SHP77 treated with DMSO at 0.1 percent for 48 hours (cell line): ENCODE data around the gene ADRB2.

ENCODE experiments used
- DNase-seq: peaks from one replicate; lab custom pipeline; 2025; lab: John Stamatoyannopoulos, UW

The ADRB2 gene

DNA sequence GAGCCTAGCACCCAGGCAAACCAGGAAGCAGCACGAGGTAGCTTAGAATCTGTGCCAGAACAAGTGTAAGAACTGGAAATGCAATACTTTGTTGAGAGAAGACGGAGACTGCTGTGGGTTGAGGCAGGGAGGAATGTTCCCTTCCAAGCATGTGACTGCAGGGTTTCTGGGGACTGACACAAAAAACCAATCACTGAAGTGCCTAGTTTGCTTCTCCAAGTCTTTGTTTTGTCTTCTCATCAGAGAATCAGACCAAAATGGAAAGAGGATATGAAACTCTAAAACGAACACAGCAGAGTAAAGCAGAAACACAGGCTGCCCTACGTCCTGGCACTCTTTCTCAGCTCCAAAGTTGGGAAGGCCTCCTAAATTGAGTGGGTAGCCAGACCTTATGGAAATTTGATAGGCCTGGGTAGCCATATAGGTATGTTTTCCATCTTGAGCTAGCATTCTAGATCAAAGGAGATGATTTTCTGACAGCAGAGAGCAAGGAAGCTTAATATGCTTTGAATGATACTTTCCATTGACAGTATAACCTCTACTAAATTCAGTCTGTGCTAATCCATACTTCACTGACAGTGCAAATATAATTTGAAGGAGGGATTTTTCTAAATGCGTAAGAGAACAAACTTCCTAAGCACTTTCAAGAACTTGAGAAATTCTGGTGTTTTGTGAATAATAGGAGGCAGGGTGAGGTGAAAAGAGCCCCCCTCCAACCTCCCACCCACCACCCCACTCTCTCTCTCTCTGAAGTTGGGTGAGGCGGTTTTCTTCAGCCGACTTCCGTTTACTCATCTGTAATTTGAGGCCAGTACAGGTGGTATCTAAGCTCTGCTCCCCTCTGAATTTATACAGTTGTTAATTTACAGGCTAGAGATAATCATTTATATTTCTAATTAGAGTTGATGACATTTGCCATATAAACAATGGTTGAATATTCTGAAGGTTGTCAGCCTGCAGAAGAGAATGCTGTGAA is 5.5 kb downstream of the ADRB2 start:
- no peak for DNase-seq

DNA sequence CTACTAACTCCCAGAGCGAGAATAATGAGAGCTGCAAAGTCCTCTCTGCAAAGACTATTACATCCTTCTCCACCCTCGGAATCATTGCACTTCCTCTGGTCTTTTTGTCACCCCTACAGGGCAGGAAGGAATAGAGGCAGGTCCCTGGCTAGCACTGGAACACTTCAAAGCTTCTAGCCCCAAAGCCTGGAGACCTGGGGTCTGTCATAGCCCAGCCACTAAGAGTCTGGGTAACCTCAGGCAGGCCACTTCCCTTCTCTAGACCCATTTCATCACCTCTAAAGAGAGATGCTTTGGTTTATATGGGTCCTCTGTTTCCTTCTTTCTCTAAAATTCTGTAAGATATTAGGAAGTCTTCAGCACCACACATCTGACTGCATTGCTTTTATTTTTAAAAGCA is 6.7 kb downstream of the ADRB2 start:
- no peak for DNase-seq

DNA sequence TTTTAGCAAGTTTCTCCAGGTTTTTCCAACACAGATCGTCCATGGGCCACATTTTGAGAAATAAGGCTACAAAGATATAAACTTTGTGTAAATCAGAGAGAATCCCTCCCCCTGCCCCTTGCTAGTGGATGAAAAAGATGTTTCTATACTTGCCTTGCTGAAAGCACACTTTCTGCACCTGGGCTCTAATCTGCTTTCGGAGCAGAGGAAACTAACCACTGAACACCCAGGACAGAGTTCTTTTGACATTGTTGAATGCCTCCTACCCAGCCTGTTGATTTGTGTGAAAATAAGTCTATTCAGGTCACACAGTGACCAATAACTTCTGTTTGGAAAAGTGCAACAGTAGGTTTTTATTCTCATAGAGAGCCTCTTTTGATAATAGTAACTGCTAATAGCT is 7.5 kb downstream of the ADRB2 start:
- DNase-seq = no peak

DNA sequence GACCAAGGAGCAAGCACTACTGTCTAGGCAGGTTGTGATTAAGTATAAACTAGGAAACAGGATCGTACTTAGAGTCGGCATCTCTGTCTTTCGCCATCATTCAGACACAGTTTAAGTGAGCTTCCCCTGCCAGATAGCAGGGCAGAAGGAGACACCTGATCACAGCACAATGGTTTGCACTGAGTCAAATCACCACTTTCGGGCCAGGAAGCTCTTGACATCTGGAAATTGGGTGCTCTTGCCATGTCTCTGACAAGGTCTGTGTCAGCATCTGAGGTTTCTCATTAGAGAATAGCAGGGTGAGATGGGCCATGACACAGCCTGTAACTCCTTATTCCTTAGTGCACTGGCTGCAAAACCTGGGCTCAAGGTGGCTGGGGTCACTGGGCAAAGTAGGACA is 8.3 kb downstream of the ADRB2 start:
- no peak for DNase-seq

DNA sequence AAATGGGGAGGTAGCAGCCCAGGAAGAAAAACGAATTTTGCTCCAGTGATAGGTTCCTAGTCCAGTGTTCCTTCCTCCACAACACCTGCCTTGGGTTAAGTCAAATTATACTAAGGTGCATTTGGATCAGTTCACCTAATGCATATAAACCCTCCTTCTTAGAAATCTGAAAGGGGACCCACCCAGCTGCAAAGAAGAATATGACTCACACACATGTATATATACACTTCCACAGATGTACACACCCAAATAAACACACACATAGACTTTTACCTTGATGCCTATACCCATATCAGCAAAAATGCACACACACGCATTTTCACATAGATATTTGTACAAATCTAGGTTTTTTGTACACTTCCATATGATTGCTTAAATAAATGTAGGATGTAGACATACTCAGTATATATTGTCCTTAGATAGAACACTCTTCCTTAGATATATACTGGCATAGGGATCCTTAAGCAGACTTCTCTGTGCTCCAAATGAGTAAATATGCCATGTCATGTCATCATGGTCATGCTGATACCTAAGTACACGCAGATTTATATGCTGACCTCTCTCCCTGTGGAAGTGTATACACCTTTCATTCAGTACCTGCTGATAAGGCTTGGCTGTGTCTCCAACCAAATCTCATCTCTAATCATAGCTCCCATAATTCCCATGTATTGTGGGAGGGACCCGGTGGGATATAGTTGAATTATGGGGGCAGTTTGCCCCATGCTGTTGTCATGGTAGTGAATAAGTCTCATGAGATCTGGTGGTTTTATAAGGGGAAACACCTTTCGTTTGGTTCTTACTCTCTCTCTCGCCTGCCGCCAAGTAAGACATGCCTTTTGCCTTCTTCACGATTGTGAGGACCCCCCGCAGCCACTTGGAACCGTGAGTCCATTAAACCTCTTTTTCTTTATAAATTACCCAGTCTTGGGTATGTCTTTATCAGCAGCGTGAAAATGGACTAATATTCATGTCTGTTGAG is 10.2 kb downstream of the ADRB2 start:
- no peak for DNase-seq

DNA sequence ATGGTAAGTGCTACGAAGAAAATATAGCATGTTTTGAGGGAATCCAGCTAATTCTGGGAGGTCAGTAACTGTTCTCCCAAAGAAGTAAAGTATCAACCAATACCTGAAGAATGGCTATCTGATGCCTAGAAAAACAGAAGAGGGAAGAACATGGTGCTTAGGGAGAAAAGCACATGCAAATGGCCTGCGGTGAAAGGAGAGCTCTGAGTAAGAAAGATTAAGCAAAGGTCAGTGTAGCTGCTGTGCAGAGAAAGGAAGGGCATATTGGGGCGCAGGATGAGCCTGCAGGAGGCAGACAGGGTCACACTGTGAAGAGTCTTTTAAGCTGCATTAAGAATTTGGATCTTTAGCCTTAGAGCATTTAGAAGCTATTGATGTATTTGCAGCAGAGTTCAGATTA is 11.0 kb downstream of the ADRB2 start:
- DNase-seq = no peak

DNA sequence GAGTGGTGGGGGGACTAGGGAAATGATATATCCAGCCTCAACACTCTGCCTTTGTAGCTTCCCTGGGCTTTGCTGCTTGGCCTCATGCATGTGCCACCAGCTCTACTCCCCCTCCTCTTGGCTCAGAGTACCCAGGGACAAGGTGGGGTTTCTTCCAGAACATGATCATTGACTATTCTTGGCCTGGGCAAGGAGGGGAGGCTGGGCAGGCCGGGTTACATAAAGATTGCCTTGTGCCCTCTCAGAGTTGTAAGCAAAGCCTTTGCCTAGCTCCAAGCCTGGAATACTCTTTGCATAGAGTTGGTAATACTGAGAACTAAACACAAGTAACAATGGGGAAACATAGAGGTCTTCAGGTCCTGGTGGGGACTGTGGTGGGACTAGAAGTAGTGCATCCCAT is 11.9 kb downstream of the ADRB2 start:
- no peak for DNase-seq

DNA sequence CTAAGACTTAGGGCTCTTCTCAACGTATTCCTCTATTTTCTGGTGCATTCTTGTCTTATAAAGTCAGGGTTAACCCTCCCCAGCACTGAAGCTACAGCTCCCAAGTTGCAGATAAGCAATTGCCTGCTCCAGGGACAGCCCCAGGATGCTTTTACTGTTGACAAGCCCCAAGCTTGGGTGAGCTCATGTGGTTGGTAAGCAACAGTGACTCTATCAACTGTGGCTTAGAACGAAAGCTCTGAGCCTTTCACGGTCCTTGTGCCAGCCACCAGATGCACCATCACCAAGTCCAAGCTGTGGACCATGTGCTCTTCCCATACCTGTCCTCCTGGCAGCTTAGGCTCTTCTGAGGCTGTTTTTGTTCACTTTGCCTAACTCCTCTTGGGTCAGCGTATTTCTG is 13.5 kb downstream of the ADRB2 start:
- DNase-seq = no peak

DNA sequence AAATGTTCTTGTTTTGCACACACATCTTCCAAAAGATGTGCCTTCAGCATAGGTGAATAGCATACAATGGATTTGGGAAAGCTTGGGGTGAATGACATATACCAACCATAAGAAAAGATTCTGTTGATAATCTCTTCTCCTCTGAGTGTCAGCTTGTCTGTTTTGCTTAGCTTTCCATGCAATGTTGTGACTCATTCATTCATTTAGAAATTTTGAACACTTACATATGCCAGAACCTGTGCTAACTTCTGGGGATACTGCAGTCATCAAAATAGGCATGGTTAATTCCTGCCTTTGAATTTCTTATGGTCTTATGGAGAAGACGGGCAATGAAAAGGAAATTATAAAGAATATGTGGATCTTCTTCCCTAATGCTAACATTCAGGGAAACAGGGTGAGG is 14.1 kb downstream of the ADRB2 start:
- no peak for DNase-seq

DNA sequence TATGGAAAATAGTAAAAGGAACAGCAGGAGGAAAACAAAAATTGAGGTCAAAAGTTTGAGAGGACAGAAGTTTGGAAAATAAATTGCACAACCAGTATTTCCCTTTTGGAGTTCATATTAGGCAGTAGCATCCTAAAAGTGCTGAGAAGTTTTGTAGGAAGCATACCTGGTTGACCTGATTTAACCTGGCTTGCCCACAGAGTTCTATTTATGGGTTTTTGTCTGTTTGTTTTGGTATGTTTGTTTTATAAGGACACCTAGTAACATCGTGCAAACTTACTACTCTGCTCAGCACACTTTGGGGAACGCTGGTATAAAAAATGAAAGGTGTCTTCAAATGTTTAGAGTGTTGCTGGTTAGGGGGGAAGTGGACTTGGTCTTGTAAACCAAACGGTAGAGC is 15.1 kb downstream of the ADRB2 start:
- no peak for DNase-seq

DNA sequence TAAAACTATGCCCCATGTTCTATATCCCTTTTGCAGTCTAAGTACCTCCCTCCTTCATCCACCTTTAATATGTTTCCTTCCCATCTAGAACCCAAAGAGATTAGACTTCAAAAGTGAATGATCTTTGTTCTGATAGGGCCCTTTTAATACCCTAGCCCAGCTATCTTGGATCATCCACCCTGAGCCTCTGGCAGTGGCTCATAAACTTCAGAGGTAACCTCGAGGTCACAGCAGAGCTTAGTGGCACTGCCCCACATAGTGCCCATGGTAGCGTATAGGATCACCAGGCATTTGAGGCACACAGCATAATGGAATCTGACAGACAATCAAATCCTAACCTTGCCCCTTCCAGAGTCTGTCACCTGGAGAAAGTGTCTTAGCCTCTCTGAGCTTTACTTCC is 15.8 kb downstream of the ADRB2 start:
- DNase-seq = no peak

DNA sequence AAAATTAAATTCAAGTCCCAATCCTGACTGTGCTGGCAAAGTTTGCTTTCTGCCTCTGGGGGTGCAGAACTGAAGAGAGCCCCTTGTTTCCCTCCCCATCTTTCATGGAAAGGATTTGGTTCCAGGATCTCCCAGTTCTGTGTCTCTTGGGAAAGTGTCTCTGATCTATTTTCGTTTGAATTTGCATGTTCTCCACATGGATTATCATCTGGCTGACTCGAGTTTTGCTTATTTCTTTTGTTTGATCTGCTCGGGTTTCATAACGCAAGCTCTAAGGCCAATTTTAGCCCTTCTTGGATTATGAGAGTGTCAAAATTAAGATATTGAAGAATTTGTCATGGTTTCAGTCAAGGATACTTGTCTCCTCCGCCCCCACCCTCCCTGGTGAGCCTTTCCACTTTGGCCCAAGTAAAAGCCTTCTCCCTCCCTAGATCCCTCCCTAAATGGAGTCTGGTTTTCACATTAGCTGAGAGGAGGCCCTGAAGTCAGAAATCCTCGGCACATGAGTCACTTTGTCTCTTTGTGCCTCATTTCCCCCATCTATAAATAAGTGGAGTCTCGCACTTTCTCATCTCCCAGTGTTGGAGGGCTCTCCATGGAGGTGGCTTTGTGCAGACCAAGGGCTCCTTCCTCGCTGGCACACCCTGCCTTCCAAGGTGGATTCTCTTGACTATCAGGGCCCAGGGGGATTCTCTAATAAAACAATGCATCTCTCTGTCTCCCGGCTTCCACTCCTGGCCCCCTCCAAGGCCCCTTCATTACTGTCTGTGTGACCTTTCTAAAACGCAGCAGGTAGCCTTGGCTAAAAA is 17.3 kb downstream of the ADRB2 start:
- DNase-seq = no peak

DNA sequence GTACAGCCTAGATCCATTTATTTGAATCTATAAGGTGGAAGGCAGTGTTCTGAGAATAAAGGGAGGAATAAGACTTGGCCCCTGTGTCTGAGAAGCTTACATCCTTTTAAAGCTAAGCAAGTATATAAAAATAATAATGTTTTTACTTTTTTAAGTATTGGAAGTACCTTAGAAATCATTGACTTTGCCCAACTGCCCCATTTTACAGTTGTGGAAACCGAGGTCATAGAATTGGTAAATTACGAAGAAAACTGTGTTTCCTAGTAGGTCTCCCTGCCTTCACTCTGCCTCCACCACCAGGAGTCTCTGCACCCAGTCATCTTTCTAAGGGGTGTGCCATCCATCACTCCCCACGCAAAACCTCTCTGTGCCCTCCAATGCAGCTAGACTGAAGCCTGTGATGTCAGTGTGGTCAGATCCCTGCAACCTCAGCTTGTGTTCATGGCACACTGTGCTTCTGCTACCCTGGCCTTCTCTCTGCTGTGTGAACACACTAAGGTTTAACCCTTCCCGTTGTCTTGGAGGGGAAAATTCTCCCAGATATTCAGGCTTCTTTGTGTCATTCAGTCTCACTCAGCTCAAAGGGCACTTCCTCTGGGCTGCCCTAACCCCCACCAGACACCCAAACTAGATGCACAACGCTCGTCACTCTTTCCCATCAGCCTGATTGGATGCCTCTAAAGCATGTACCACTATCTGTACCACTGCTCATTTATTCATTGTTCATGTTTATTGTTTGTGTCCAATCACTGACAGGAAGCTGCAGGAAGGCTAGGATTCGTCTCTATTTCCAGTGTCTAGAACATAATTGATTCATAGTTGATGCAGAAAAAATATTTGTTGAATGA is 18.2 kb downstream of the ADRB2 start:
- no peak for DNase-seq

DNA sequence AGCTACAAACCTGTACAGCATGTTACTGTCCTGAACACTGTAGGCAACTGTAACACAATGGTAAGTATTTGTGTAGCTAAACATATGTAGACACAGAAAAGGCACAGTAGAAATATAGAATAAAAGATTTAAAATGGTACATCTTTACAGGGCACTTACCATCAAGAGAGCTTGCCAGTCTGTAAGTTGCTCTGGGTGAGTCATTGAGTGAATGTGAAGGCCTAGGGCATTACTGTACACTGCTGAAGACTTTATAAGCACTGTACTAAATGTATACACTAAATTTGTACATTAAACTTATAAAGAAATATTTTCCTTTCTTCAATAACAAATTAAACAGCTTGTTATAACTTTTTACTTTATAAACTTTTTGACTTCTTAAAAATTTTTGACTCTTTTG is 20.5 kb downstream of the ADRB2 start:
- no peak for DNase-seq

DNA sequence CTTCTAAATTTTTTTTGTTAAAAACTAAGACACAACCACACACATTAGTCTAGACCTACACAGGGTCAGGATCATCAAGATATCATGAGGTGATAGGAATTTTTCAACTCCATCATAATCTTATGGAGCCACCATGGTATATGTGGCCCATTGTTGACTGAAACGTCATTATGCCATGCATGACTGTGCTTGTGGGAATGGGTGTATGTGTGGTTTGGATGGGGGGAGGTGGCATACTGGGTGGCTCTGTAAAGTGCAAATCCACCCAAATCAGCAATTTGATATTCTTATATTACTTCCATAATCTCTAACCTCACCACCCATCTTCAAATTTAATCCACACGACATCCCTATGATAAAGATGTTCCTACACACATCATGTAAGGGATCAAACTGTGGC is 21.0 kb downstream of the ADRB2 start:
- no peak for DNase-seq

DNA sequence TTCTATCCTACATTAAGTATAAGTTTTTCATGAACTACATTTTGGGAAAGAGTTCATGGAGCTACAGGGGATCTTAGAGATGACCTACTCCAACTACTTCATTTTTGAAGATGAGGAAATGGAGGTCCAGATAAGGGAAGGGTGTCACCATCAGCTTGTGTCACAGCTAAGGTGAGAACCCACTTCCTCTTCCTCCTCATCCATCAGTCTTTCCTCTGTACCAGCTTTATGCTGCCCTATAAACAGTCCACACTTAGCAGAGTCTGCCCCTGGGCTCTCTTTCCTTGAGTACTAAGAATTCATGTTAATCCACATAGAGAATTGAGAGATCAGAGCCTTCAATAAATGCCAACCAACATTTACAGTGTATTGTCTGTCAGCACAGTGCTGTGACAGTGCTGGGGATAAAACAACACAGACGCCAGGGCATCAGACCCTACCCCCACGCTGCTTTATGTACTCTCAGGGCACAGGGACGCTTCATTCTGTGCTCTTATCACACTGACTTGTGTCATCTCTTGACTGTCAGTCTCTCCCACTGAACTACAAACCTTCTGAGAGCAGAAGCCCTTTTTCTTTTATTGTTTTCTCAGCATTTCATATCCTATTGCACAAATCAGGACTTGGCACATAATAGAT is 22.1 kb downstream of the ADRB2 start:
- DNase-seq = no peak

DNA sequence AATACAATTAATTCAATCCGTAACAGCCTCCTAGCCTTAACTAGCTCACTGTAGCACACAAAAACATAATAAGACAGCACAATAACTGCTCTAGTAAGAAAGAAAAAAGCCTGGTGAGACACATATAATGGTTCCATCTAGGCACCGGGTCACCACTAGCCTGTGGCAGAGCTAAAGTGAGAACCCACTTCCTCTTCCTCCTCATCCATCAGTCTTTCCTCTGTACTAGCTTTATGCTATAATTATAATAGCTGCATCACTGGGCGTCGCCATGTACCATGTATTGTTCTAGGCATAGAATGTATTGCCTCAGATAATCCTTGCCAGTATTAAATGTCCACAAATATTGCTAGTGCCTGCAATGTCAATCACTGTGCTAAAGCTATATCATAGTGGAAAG is 23.1 kb downstream of the ADRB2 start:
- no peak for DNase-seq

DNA sequence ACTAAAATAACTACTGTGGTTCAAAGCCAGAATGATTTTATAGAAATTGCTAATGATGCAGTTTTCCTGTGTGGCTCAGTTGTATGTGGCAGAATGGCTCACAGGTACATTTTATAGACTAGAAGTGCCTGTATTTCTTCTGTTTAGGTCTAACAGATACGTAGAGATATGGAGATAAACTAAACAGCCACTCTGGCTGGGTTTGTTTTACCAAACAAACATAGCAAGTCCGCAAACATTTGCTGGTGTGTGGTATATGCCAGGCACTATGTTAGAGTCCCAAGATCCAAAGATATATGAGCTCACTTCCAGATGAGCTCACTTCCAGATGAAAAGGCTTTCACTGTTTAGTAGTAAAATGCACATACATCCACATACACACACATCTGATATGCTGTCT is 24.4 kb downstream of the ADRB2 start:
- DNase-seq = no peak

DNA sequence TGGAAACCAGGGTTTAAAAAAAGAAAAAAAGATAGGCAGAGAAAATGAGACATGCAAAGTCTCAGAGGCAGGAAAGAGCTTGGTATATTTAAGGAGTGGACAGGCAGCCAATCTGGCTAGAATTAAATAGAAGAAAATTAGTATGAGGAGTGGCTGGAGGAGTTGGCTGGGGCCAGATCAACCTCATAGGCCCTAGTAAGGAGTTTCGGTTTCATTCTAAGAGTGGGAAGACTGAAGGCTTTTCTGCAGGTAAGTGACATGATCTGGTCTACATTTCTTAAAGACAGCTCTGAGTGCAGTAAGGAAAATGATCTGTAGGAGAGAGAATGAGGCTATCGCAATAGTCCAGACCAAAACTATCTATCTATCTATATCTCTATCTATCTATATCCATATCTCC is 27.5 kb downstream of the ADRB2 start:
- no peak for DNase-seq

DNA sequence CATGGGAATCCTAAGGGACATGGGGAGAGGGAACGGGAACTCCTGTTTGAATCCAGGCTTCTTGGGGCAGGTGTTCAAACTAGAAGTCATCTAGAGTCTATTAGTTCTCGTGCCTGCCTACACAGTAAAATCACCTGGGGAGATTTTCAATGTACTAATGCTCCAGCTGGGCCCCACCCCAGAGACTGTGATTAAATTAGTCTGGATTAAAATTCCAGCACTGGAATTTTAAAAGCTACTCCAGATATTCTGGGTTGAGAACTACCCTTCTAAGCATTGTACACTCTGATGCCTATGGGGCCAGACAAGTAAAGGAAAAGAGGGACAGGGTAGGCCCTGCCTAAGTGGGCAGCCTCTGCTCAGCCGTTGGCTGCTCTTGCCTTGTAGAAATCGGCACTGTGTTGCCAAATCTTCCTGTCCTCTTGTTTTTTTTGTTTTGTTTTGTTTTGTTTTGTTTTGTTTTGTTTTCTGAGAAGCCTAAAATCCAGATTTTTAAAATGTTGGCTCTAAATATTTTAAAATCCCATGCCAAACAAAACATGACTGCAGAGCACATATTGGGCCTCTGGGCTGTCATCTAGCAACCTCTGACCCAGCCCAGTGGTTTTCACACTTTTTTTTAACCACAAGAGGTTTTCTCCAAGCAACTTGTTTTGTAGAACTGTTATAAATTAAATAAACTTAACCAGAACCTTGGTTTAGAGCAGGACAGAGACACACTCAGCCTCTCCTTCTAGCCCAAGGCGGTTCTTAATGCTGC is 29.0 kb downstream of the ADRB2 start:
- DNase-seq = no peak
